GM12878 (cell line): ENCODE measurements around the gene HSD17B12. TPM values are rescaled to one million over a fixed set of nuclear protein-coding genes. Genes with fewer than 3 reads are reported as not detected.

Experiments
- ATAC-seq: fragments of 200-7000 bp; cut with Tn5 transposase; 3 replicates; pipeline ENCODE4 v1.9.1; 2020; ENCODE audit warnings: mild to moderate bottlenecking, moderate library complexity
- BruUV-seq: library from RNA; stranded (reverse); fragments of 400-500 nt; replicated peaks from 2 replicates; lab custom pipeline; 2021; lab: Mats Ljungman, UMichigan
- CTCF ChIA-PET: fragments of 300-600 bp; sonication (Branson Sonifier 250); formaldehyde crosslinking; extraction: SDS; loops from one replicate; lab custom pipeline; 2021; ENCODE audit warnings: inconsistent platforms; lab: Yijun Ruan, JAX
- POLR2A ChIA-PET: fragments of 350-600 bp; formaldehyde crosslinking; extraction: SDS; loops from one replicate; lab custom pipeline; 2021; ENCODE audit warnings: inconsistent platforms; lab: Charles Lee
- RAD21 ChIA-PET: fragments of 300-600 bp; sonication (Branson Sonifier 250); formaldehyde crosslinking; loops from one replicate; lab custom pipeline; 2023; ENCODE audit warnings: antibody characterized with exemption; ENCODE audit not compliant: unreplicated experiment; lab: Charles Lee
- SMC1A ChIA-PET: fragments of 300-600 bp; sonication (Branson Sonifier 250); formaldehyde crosslinking; loops from one replicate; lab custom pipeline; 2023; ENCODE audit not compliant: unreplicated experiment, uncharacterized antibody; lab: Charles Lee
- DNase-seq: peaks from one replicate; pipeline ENCODE4 v3.0.0-alpha.2; 2011; ENCODE audit warnings: low read depth, low spot score
- FAIRE-seq: peaks from 3 replicates; lab custom pipeline; 2011; peaks lifted over from hg19 to GRCh38; lab: Jason Lieb, UNC
- H2AFZ ChIP-seq: 2 replicates; pipeline ENCODE4 v1.6.0; 2011; ENCODE audit warnings: low read depth, low read length, control low read depth; ENCODE audit not compliant: control insufficient read depth
- H3K27ac ChIP-seq: 2 replicates; pipeline ENCODE4 v1.5.1; 2011; ENCODE audit warnings: control low read depth; ENCODE audit not compliant: control insufficient read depth, insufficient read depth
- H3K27me3 ChIP-seq, 2 experiments: replicated peaks in 1 of 2; 2 replicates each; pipeline versions ENCODE4 v1.6.0 to v1.6.1; 2011; ENCODE audit warnings: low read length in 1 of 2; ENCODE audit not compliant: control insufficient read depth in 2 of 2, insufficient read depth in 2 of 2
- H3K36me3 ChIP-seq, 2 experiments: 2 replicates each; pipeline ENCODE4 v1.5.1; 2011; ENCODE audit warnings: low read length in 1 of 2; ENCODE audit not compliant: control insufficient read depth in 2 of 2, insufficient read depth in 2 of 2
- H3K4me1 ChIP-seq: 2 replicates; pipeline ENCODE4 v1.6.1; 2011; ENCODE audit warnings: mild to moderate bottlenecking, low read length, moderate library complexity, mixed read lengths; ENCODE audit not compliant: control insufficient read depth, insufficient read depth
- H3K4me2 ChIP-seq: 2 replicates; pipeline ENCODE4 v1.6.0; 2011; ENCODE audit warnings: control low read depth; ENCODE audit not compliant: control insufficient read depth, insufficient read depth
- H3K4me3 ChIP-seq: fragments of 200-600 bp; sonication (generic); 2 replicates; pipeline ENCODE4 v1.5.1; 2016
- H3K79me2 ChIP-seq: 2 replicates; pipeline ENCODE4 v1.6.0; 2011; ENCODE audit warnings: low read length; ENCODE audit not compliant: control insufficient read depth, insufficient read depth
- H3K9ac ChIP-seq: 2 replicates; pipeline ENCODE4 v1.8.0; 2011; ENCODE audit warnings: low read length, control low read depth, mixed read lengths; ENCODE audit not compliant: control insufficient read depth, insufficient read depth
- H3K9me3 ChIP-seq: replicated peaks from 3 replicates; pipeline ENCODE4 v1.5.1; 2011; ENCODE audit warnings: mild to moderate bottlenecking, low read length; ENCODE audit not compliant: control insufficient read depth, insufficient read depth
- H4K20me1 ChIP-seq: 2 replicates; pipeline ENCODE4 v1.6.0; 2011; ENCODE audit not compliant: control insufficient read depth, insufficient read depth
- ASH2L ChIP-seq: fragments of 300-600, 200-600 bp; sonication (generic); IDR thresholded peaks from 2 replicates; pipeline ENCODE4 v1.6.1; 2017; ENCODE audit warnings: low read depth, mild to moderate bottlenecking, borderline replicate concordance
- ATF7 ChIP-seq: fragments of 450-650 bp; IDR thresholded peaks from 2 replicates; pipeline ENCODE4 v1.6.1; 2016; ENCODE audit warnings: low read depth, mild to moderate bottlenecking
- CBFB ChIP-seq: IDR thresholded peaks from 2 replicates; pipeline ENCODE4 v1.6.1; 2016; ENCODE audit warnings: antibody characterized with exemption, low read depth
- CBX3 ChIP-seq: fragments of 200-600 bp; sonication (generic); IDR thresholded peaks from 2 replicates; pipeline ENCODE4 v1.6.1; 2016; ENCODE audit warnings: low read depth, borderline replicate concordance
- EED ChIP-seq: sonication (generic); IDR thresholded peaks from 2 replicates; pipeline ENCODE4 v1.6.1; 2016; ENCODE audit warnings: antibody characterized with exemption, low read depth
- FOXK2 ChIP-seq: fragments of 450-650 bp; IDR thresholded peaks from 2 replicates; pipeline ENCODE4 v1.6.1; 2017; ENCODE audit warnings: mild to moderate bottlenecking, moderate library complexity
- FOXM1 ChIP-seq: IDR thresholded peaks from 2 replicates; pipeline ENCODE4 v1.6.1; 2012; ENCODE audit warnings: low read depth, mild to moderate bottlenecking, inconsistent platforms, low read length, moderate library complexity
- KAT2A ChIP-seq: conservative IDR thresholded peaks from 2 replicates; pipeline ENCODE4 v1.6.1; 2011; ENCODE audit warnings: low read depth, low read length; ENCODE audit not compliant: control insufficient read depth
- MYC ChIP-seq: IDR thresholded peaks from 2 replicates; pipeline ENCODE4 v1.6.1; 2011; ENCODE audit warnings: mild to moderate bottlenecking, low read length, moderate library complexity, inconsistent platforms; ENCODE audit not compliant: insufficient read depth, insufficient replicate concordance, insufficient read length, severe bottlenecking
- NR2C1 ChIP-seq: fragments of 450-650 bp; IDR thresholded peaks from 2 replicates; pipeline ENCODE4 v1.6.1; 2017; ENCODE audit warnings: antibody characterized with exemption, mild to moderate bottlenecking, moderate library complexity
- RAD21 ChIP-seq: IDR thresholded peaks from 2 replicates; pipeline ENCODE4 v1.6.1; 2011; ENCODE audit warnings: mild to moderate bottlenecking, low read depth, low read length, moderate library complexity; ENCODE audit not compliant: insufficient read depth
- RBBP5 ChIP-seq: fragments of 200-600 bp; sonication (generic); conservative IDR thresholded peaks from 2 replicates; pipeline ENCODE4 v1.6.1; 2016
- SP1 ChIP-seq: IDR thresholded peaks from one replicate; pipeline ENCODE4 v1.6.1; 2011; ENCODE audit warnings: low read depth, low read length
- SUZ12 ChIP-seq: fragments of 200-600 bp; sonication (generic); IDR thresholded peaks from one replicate; pipeline ENCODE4 v1.6.1; 2018; ENCODE audit warnings: antibody characterized with exemption, mild to moderate bottlenecking; ENCODE audit not compliant: unreplicated experiment
- ZNF207 ChIP-seq: fragments of 450-650 bp; IDR thresholded peaks from 2 replicates; pipeline ENCODE4 v1.6.1; 2014; ENCODE audit warnings: antibody characterized with exemption, mild to moderate bottlenecking, borderline replicate concordance
- ZNF24 ChIP-seq: fragments of 450-650 bp; IDR thresholded peaks from 2 replicates; pipeline ENCODE4 v1.6.1; 2017; ENCODE audit warnings: antibody characterized with exemption, mild to moderate bottlenecking
- ZNF622 ChIP-seq: fragments of 450-650 bp; IDR thresholded peaks from 2 replicates; pipeline ENCODE4 v1.6.1; 2017; ENCODE audit warnings: mild to moderate bottlenecking, inconsistent platforms
- WGBS: methylation state at CpG from one replicate; pipeline ENCODE4 v1.1.6; 2016; ENCODE audit warnings: low lambda C conversion rate; ENCODE audit not compliant: insufficient replicate concordance, insufficient coverage; ENCODE audit errors: missing lambda C conversion rate; 5-methylcytosine and 5-hydroxymethylcytosine counted together
- in situ Hi-C: fragments of 300-500 bp; cut with MboI; formaldehyde crosslinking; loops from 9 replicates; pipeline ENCODE4 v1.14.3; 2018; ENCODE audit warnings: mixed read lengths
- intact Hi-C: fragments of 100-400 bp; cut with micrococcal nuclease; formaldehyde crosslinking; loops from one replicate; pipeline ENCODE4 v1.14.2; 2022; ENCODE audit not compliant: unreplicated experiment
- polyA plus RNA-seq, 11 experiments: library from polyadenylated mRNA; depleted of rRNA in 4 of 11; unstranded in 6 of 11; stranded (reverse) in 5 of 11; fragments of >200 nt; fragmentation: Nextera tagmentation in 4 of 11; fragmentation: Illumina TruSeq in 1 of 11; extraction: Ambion mirVana in 4 of 11; extraction: Trizol in 1 of 11; gene quantifications; 1 replicate in 1 of 11; 2 replicates in 10 of 11; pipeline versions ENCODE4 v1.2.1 to v1.2.3, GENCODE V29; 2011 to 2016; ENCODE audit warnings: inconsistent platforms in 2 of 11, missing spikeins in 2 of 11, low read depth in 1 of 11
- total RNA-seq, 4 experiments: library from RNA; depleted of rRNA in 3 of 4; stranded (reverse); fragments of >200 nt in 3 of 4; fragmentation: Illumina TruSeq in 1 of 4; extraction: Trizol in 1 of 4; gene quantifications; 2 replicates each; pipeline versions ENCODE4 v1.2.1 to v1.2.3, GENCODE V29; 2013 to 2021
- TF ChIP-seq, protein P1 (sequence below): fragments of 450-650 bp; IDR thresholded peaks from 2 replicates; pipeline ENCODE4 v1.6.1; 2016; ENCODE audit warnings: mild to moderate bottlenecking
- TF ChIP-seq, protein P2 (sequence below): fragments of 450-650 bp; IDR thresholded peaks from 2 replicates; pipeline ENCODE4 v1.6.1; 2017; ENCODE audit warnings: borderline replicate concordance

The HSD17B12 gene
- total and polyA plus RNA-seq, 10 of the 15 experiments (the other 5 are each of a cell fraction or from before 2014, with no cell fraction given), result 23.6 to 88.0 (median 64.7) TPM

DNA sequence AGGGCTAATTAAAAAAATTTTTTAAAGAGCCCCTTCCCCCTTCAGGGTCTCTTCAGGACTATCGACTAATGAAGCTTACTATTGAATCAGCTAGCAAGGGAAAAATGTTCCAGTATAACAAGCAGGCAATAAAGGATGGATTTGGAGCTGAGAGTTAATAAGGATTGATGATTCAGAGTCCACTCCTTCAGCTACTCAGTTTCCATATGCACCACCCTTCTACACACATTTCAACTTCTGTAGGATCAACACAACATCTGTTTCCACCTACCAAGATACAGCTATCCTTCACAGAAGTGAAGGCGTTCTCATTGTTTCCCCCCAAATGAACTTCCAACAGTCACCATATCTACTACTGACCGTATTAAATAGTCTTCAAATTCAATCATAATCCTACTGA lies 193.5 kb downstream of the HSD17B12 start:
- SMC1A ChIA-PET, result no interaction called here
- no peak for DNase-seq
- no peak overlapping the region for H3K4me2 ChIP-seq
- RAD21 ChIA-PET, result no interaction called here
- in situ Hi-C loops, result no loop called here
- WGBS, result 26% methylated on average over 3 of the region's 3 CpGs
- no peak for ATAC-seq
- no peaks in the 10 kb centered on the region; the same call in 2 of the 3 replicates for H3K9me3 ChIP-seq
- no peaks in the 10 kb centered on the region for H3K79me2 ChIP-seq
- POLR2A ChIA-PET, result no interaction called here
- TF ChIP-seq RAD21, result no peak
- no peak for TF ChIP-seq CBX3
- no peak for TF ChIP-seq MYC
- no peak for TF ChIP-seq FOXM1
- TF ChIP-seq, all 136 proteins: peak for 0
- Histone ChIP-seq H3K9ac (no peak overlapping the region), H3K4me3 (no peak overlapping the region), H3K36me3 (no peaks in the 10 kb centered on the region), H3K27me3 (peaks cover 0 to 6% of the 10 kb centered on the region in 2 experiments; a peak in 3 of 4 replicates), H2AFZ (no peak overlapping the region), H3K4me1 (0 out of 2 replicates have a peak, but pooled peaks cover 3% of the 10 kb centered on the region), H4K20me1 (no peaks in the 10 kb centered on the region), H3K27ac (no peak overlapping the region)
- CTCF ChIA-PET, result interaction anchor here (1.1 kb wide), 1 partner anchor 9 kb away, joined by 3 read pairs; no protein-coding TSS in a partner anchor
- intact Hi-C loops, result no loop called here
- no TSS peak for BruUV-seq
- FAIRE-seq, result no peak

DNA sequence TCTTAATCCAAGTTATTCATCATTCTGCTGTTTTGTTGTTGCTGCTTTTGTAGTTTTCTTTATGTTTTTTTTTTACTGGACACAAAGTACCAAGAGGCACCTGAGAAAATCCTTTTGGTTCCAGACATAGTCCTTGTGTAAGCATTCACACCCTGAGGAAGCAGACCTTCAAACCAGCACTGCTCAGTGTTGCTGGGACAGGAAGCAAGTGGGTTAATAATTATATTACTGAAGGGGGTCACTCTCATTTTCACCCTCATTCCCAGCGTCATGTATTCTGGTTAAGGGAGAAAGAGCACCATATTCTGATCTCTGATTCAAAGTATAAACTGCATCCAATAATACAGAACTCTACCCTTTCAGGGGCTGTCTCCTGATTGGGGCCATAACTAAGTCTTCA lies 194.2 kb downstream of the HSD17B12 start:
- Histone ChIP-seq H3K36me3 (no peaks in the 10 kb centered on the region), H3K27me3 (peaks cover 0 to 6% of the 10 kb centered on the region in 2 experiments; a peak in 3 of 4 replicates), H3K4me2 (no peak overlapping the region), H4K20me1 (no peaks in the 10 kb centered on the region), H3K4me3 (no peak overlapping the region), H3K27ac (no peak overlapping the region), H3K9ac (no peak overlapping the region), H3K9me3 (no peaks in the 10 kb centered on the region; the same call in 2 of the 3 replicates), H3K79me2 (no peaks in the 10 kb centered on the region), H3K4me1 (no peaks in the 10 kb centered on the region), H2AFZ (no peak overlapping the region)
- CTCF ChIA-PET, result interaction anchor here (1.1 kb wide), 1 partner anchor 9 kb away, joined by 3 read pairs; no protein-coding TSS in a partner anchor
- POLR2A ChIA-PET, result no interaction called here
- no TSS peak for BruUV-seq
- WGBS, result 31% methylated on average over 1 of the region's 1 CpG
- RAD21 ChIA-PET, result no interaction called here
- in situ Hi-C loops (no loop called here), intact Hi-C loops (no loop called here)
- FAIRE-seq (no peak), ATAC-seq (peak; percentile 31; the same call in 2 of the 3 replicates), DNase-seq (no peak)
- SMC1A ChIA-PET, result no interaction called here
- TF ChIP-seq SP1 (no peak), EED (no peak), ATF7 (no peak), RBBP5 (no peak), ZNF207 (no peak), ASH2L (no peak), ZNF622 (no peak), KAT2A (no peak), FOXK2 (no peak), ZNF24 (no peak), CBFB (no peak), NR2C1 (no peak), SUZ12 (no peak)
- TF ChIP-seq, protein P1, sequence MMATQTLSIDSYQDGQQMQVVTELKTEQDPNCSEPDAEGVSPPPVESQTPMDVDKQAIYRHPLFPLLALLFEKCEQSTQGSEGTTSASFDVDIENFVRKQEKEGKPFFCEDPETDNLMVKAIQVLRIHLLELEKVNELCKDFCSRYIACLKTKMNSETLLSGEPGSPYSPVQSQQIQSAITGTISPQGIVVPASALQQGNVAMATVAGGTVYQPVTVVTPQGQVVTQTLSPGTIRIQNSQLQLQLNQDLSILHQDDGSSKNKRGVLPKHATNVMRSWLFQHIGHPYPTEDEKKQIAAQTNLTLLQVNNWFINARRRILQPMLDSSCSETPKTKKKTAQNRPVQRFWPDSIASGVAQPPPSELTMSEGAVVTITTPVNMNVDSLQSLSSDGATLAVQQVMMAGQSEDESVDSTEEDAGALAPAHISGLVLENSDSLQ, result no peak
- TF ChIP-seq, protein P2, sequence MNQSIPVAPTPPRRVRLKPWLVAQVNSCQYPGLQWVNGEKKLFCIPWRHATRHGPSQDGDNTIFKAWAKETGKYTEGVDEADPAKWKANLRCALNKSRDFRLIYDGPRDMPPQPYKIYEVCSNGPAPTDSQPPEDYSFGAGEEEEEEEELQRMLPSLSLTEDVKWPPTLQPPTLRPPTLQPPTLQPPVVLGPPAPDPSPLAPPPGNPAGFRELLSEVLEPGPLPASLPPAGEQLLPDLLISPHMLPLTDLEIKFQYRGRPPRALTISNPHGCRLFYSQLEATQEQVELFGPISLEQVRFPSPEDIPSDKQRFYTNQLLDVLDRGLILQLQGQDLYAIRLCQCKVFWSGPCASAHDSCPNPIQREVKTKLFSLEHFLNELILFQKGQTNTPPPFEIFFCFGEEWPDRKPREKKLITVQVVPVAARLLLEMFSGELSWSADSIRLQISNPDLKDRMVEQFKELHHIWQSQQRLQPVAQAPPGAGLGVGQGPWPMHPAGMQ, result no peak
